GM18519 (cell line): ENCODE measurements around the gene ADIPOQ.
A peak's percentile ranks its signal among the peaks of the same experiment; 100 is the strongest.
"Not testable (repeated sequence)": the region's sequence is repeated elsewhere in the genome, so short reads cannot be mapped to it uniquely, and the experiment has no call there.

Source experiments
- ATAC-seq: cut with Tn5 transposase; IDR thresholded peaks from one replicate; pipeline ENCODE4 v1.9.1; 2021; ENCODE audit warnings: mild to moderate bottlenecking, moderate library complexity; ENCODE audit not compliant: unreplicated experiment, low FRiP score

ADIPOQ gene

GRCh38 chr3:186842426-186843038 lies at the start of gene ADIPOQ:
Gene ADIPOQ, plus strand, starts transcription at chr3:186842710. Its CDS starts 10,349 bp downstream, at chr3:186853059.
- ATAC-seq, result no peak

- no peak for ATAC-seq
Measured at GRCh38 chr3:186798239-186798874, 44.2 kb upstream of the ADIPOQ start.

GRCh38 chr3:186800285-186800684 lies 42.2 kb upstream of the ADIPOQ start:
- ATAC-seq, result no peak

GRCh38 chr3:186802701-186803100 lies 39.8 kb upstream of the ADIPOQ start:
- no peak for ATAC-seq

- not testable (repeated sequence) for ATAC-seq
Measured at GRCh38 chr3:186803447-186803846, 39.1 kb upstream of the ADIPOQ start.

- ATAC-seq, result peak; percentile 65
Measured at GRCh38 chr3:186806089-186807055, 36.1 kb upstream of the ADIPOQ start, which contains the start of gene RFC4. Gene RFC4, minus strand, starts transcription at chr3:186806482. Its CDS starts 1,769 bp downstream, at chr3:186804713.

- ATAC-seq, result no peak
Measured at GRCh38 chr3:186807231-186807630, 35.3 kb upstream of the ADIPOQ start.

- no peak for ATAC-seq
Measured at GRCh38 chr3:186810336-186810996, 32.0 kb upstream of the ADIPOQ start.

GRCh38 chr3:186811313-186811712 lies 31.2 kb upstream of the ADIPOQ start:
- not testable (repeated sequence) for ATAC-seq

GRCh38 chr3:186814100-186814499 lies 28.4 kb upstream of the ADIPOQ start:
- no peak for ATAC-seq

GRCh38 chr3:186815435-186815834 lies 27.1 kb upstream of the ADIPOQ start:
- no peak for ATAC-seq

GRCh38 chr3:186818516-186818915 lies 24.0 kb upstream of the ADIPOQ start:
- ATAC-seq, result no peak

- ATAC-seq, result no peak
Measured at GRCh38 chr3:186818956-186819355, 23.6 kb upstream of the ADIPOQ start.

GRCh38 chr3:186821429-186822387 lies 20.8 kb upstream of the ADIPOQ start:
- no peak for ATAC-seq

- not testable (repeated sequence) for ATAC-seq
Measured at GRCh38 chr3:186822388-186822759, 20.1 kb upstream of the ADIPOQ start.

GRCh38 chr3:186823386-186823785 lies 19.1 kb upstream of the ADIPOQ start:
- ATAC-seq, result no peak

GRCh38 chr3:186824430-186825139 lies 17.9 kb upstream of the ADIPOQ start:
- ATAC-seq, result no peak

- ATAC-seq, result no peak
Measured at GRCh38 chr3:186825294-186825821, 17.2 kb upstream of the ADIPOQ start.
